GM21717 (cell line): Measurements from ENCODE around the gene TRIO.

ENCODE experiments used
- ATAC-seq: cut with Tn5 transposase; IDR thresholded peaks from one replicate; pipeline ENCODE4 v1.9.1; 2021; ENCODE audit warnings: mild to moderate bottlenecking, moderate library complexity; ENCODE audit not compliant: unreplicated experiment

Gene TRIO

DNA sequence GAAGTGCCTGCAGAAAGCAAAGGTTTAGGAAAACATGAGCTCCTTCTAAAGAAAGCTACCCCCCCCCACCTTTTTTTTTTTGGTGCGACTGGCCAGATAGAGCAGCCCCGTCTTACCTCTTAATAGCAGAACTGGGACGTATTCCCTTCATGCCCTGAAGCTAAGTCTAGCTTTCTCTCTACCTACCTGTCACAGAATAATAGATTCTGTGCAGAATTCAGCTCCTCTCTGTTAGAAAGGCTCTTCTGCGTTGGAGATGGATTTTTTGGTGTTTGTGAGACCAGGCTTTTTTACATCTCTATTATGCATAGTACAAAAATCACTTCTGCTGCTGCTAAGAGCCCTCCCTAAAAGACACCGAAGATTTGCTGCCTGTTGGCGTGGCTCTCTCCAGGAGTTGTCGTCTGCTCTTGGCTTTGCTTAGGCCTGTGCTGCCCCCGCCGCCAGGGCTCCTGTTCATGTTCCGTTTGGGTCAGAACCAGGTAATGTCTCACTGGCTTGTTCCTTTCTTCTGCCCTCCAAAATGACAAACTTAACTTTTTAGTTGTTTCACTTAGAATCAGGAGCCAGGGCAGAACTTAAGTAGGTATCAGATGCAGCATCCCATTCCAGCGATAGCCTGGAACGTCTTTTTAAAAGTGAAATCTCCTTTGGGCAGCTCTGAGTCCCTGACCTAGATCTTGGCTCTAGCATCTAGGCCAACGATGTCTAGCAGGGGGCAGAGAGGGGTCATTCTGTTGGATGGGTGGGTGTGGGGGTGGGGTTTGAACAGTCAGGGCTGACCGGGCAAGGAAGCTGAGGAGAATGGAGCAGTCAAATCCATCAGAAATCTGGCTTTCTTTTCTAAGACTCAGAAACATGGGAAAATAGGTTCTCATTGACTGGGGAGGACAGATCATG lies 2.5 kb downstream of the TRIO start:
- no peak for ATAC-seq

DNA sequence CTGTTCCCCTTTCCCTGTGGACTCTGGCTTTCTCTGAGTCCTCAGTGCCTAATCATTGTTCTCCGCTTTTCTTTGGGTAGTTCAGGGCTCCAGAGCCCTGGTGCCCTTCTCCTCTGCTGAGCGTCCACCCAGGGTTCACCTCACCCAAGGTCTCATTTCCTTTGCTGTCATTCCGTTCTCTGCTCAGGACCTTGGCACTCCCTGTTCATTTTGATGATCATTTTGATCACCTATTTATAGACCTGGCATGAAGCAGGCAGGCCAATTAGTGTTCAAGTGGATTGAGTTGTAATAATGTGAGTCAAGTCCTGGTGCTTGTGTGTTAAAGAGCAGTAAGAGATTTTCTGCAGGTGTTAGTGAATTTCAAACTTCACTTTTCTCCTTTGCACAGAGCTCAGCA lies 3.6 kb downstream of the TRIO start:
- no peak for ATAC-seq

DNA sequence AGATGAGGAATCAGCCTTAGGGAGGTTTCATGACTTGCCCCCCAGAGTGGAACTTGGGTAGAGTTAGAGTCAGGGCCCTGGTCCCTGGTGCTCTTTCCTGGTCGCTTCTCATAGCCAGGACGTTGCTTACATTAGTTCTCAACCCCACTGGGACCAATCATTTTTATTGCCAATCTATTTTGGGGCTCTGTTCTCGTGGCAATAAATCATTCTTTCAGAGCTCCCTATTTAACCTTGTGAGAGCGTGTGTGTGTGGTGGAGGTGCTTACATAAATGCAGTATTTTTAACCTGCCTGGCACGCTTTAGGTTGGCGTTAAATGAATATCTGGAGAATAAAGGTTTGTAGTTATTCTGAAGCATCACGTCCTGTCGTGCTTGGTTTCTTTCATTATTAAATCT lies 4.1 kb downstream of the TRIO start:
- no peak for ATAC-seq

DNA sequence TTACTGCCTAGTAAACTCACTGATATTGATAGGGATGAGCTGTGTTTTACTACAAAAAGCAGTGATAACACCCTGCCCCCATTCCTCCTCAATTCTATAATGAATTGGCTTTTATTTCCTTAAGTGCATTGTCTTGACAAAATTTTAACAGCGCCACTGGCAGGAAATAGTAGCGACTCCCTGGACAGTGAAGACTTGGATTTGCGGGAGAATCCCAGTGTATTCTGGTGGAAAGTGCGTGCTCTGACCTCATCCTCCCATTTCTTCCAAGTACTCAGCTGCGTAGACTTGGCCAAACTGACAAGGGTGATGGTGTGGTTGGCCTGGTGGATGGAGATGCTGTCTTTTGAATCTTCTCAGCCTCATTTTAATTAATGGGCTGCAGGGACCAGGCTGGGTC lies 5.3 kb downstream of the TRIO start:
- no peak for ATAC-seq

DNA sequence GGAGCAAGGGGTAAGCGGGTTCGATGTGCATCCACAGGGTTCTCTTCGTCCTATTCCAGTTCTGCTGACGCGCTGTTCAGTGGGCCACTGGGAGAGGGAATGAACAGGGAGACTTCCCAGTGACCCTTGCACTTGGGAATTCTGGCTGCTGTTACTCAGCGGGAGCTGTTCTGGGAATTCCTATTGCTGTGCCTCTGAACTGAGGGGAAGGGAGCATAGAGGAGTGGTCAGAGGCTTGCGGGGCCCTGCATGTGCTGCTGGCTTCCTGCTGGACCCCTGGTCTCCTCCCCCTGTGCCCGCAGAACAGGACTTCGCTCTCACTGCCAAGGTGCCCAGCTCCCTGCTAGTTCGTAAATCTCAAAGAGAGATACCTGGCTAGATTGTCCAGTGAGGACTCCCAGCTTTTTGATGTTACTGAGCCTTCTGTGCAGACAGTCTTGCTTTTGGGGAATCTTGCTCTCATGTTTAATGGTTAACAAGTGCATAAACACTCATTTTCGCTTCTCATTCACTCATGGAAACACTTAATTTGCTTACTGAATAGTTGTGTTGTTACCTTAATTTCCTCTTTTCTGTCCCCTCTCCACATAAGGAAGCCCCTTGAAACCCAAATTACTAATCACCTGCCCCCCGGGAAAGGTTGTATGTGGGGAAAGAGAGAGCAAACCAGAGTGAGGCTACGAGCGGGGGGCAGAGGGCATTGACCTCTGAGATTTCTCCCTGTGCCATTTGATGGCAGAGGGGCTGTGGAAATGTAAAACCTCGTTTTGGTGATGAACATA lies 5.9 kb downstream of the TRIO start:
- no peak for ATAC-seq

DNA sequence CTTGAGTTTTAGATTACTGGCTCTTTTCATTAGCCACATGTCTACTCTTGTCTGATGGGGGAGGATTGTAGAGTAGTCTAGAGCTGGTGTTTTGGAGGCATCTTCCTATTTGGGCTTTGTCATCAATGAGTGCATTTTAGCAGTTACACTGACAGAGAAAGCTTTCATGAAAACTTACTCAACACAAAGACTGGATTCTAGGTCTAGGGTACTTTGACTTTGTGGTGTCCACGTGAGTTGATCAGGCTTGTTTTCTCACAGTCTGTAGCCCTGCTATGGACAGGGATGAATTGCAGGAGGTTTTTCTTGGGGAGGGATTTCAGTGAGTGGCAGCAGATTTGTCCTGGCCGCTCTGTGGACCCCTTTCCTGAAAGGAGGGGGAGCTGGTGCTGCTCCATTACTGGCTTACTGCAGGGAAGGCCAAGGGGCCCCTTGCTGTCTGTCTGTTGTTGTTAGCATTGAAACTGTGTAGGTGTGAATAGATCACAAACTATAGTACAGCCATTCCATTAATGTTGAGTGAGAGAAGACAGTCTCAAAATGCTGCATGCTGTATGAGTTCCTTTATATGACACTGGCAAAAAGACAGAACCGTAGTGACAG lies 6.6 kb downstream of the TRIO start:
- ATAC-seq: no peak

DNA sequence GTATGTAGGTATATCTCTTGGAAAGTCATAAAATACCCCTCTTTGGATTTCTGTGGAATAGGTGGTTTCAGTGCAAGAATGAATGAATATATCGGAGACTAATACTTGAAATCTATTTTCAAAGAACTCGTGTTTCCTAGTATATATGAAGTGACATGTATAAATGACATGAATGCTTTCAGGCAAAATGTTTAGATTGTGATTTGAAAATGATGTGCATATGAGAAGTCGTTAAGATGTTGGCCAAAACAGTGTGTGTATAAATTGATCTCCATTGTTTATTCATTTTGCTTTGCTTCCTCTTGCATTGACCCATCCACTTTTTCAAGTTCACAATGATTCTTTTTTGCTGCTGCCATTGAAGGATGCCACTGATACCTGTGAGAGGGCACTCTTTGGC lies 8.3 kb downstream of the TRIO start:
- no peak for ATAC-seq

DNA sequence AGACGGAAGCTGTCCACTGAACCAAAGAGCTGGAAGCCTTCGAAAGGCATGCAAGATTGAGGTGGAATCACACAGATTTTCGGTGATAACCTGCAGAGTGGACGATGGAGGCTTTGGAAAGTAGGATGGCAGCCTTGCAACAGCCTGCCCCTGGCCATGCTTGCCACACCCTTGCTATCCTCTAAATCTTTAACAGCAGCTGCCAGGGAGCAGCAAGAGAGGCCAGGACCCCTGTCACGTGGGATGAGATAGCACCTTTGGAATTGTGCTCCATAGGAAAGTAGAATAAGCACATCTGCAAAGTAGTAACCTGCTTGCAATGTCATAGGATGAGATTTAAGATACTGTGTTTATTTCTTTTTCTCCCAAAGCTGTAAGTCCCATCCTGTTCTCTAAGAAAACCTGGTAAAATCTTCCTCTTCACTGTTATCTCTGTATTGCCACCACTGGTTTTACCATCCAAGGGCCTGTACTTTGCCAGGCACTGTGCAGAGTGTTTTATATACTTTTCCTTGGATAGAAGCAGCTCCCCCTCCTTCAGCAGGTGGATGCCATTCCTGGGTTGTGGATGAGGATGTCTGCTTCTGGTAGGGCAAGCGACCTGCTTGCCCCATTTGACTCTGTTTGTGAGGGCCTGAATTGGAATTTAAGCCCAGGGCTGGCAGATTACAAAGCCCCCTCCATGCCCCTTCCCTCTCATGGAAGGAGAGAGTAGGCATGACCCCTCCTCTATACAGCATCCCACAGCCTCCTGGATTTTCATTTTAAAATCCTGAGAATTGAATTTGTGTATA lies 10.1 kb downstream of the TRIO start:
- ATAC-seq: no peak

DNA sequence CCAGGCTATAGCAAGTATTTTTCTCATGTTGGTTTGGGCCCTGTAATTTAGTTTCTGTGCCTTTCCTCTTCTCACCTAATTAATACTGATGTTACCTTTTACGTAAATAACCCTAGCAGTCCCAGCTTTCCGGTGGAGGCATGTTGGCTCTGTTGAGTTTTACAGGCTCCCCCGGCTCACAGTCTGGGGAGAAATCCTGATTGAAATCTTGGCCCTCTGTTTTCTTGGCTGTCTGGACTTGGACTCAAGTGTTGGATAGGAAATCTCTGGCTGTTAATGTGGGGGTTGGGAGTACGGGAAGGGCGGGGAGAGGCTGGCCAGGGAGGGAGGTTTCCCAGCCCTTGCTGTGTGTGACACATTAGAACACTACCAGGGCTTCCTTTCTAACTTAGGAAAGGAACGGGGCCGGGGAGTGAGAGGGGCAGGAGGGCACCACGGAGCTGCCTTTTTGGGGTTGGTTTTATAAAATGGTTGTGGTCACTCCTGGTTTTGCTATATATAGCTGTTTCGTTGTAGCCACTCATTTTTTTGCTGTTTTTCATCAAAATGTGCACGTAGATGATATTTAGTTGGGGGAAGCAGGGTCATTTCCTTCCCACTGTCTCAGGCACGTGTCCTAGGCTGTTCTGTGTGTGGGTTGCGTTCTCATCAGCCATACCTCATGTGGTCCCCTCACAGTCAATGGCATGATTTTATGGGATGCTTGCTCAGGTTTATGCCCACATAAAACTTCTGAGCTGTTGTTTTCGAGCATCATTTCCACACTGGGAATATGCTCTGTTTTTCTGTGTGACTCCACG lies 11.0 kb downstream of the TRIO start:
- peak; percentile 47 for ATAC-seq

DNA sequence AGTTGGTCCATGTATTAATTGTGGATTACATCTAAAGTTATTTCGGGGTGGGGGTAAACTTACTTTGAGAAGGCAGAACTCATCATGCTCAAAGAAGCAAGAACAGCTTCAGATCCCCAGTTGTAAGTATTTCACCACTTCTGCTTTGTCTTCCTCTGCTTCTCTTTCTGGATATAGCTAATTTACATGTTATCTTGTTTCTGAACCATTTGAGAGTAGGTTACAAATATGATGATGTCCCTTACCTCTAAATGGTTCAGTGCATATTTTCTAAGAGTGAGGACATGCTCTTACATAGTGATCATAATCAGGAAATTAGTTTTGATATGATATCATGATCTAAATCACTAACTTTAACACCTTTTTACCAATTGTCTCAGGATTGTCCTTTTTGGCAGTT lies 11.9 kb downstream of the TRIO start:
- peak; percentile 71 for ATAC-seq

DNA sequence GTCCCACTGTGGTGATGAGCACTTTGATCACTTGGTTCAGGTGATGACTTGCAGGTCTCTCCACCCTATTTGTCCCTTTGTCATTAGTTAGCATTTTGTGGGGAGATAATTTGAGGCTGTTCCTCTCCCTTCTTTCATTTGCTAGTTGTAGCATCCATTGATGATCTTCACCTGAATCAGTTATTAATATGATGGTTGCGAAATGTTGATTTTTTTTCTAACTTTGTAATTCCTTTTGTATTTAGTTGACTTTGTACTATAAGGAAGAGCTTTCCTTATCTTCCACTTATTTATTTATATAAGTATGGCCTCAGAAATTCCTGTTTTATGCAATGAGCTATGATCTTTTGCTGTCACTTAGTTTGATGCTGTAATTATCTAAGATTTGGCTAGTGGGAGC lies 12.6 kb downstream of the TRIO start:
- no peak for ATAC-seq

DNA sequence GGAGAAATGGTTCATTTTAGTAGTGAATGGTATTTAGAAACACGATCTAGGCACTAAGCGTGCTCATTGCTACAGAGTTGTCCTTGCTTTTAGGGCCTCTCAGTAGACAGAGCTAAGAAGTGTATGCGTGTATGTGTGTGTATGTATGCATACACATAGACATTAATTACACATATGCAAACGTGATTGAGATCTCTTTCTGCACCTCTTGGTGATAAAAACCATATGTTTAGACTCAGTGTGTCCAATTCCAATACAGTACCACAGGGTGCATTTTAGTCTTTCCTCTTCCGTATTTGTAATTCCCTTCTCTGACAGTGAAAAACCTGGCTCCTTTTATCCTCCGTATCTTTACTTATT lies 13.1 kb downstream of the TRIO start:
- ATAC-seq: no peak

DNA sequence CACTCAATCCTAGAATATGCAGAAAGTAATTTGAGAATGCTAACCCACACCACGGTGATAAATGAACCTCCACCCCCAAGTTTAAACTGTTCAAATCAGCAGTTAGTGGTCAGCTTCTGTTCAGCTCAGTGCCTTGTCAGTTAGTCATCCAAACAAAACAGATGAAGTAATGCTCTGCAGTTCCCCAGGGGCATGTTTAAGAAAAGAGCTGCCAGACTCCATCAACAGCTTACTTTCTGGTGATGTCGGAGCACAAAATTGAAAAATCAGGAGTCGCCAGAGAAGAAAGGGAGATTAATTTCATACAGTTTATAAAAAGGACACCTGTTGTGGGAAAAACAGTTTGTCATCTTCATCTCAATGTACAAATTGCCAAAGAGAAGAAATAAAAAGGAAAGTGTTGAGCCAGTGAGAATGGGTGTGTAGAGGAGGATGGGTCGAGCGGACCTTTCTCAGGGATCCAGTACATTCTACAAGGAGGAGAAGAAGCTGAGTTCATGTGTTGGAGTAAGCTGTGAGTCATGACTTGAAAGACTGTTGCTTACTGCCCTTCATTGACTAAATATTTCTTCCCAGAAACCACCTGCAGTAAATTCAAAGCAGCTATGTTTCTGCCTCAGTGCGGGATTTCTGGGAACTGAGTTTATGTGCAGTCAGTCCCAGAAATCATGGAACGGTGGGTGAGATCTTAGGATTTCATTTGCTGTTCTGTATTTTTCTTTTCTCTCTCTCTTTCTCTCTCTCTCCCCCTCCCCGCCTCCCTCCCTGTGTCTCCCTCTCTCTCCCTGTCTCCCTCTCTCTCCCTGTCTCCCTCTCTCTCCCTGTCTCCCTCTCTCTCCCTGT lies 13.7 kb downstream of the TRIO start:
- peak; percentile 50 for ATAC-seq

DNA sequence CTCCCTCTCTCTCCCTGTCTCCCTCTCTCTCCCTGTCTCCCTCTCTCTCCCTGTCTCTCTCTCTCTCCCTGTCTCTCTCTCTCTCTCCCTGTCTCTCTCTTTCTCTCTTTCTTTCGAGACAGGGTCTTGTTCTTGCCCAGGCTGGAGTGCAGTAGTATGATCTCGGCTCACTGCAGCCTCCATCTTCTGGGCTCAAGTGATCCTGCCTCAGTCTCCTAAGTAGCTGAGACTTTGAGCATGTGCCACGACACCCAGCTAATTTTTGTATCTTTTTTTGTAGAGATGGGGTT lies 14.3 kb downstream of the TRIO start:
- ATAC-seq: no peak

DNA sequence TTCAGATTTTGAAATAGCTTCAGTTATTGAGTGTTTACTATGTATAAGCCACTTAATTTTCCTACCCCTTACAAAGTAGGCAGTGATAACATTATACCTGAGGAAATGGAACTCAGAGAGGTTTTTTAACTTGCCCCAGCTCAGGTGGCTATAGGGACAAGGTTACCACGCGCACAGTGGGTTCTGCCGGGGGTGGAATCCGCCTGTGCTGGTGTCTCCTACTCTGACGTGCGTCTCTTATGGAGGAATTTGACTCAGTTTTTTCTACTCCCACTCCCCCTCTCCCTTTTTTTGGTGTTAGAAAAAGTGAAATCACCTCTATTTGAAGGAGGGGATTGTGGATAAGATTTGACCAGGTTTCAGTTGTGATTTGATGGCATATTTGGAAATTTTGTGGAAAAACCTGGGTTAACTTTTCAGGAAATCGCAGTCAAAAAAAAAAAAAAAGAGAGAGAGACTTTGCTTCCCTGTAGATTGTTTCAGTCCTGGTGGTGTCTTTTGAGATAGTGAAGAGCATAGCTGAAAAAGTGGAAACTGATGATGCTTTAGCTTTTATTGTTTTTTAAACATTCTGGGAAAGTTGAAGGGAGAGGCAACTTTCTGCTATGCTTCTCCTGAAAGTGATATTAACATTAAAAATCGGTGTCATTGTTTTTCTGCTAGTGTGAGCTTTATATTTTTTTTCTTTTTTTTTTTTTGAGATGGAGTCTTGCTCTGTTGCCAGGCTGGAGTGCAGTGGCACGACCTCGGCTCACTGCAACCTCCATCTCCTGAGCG lies 15.9 kb downstream of the TRIO start:
- no peak for ATAC-seq

DNA sequence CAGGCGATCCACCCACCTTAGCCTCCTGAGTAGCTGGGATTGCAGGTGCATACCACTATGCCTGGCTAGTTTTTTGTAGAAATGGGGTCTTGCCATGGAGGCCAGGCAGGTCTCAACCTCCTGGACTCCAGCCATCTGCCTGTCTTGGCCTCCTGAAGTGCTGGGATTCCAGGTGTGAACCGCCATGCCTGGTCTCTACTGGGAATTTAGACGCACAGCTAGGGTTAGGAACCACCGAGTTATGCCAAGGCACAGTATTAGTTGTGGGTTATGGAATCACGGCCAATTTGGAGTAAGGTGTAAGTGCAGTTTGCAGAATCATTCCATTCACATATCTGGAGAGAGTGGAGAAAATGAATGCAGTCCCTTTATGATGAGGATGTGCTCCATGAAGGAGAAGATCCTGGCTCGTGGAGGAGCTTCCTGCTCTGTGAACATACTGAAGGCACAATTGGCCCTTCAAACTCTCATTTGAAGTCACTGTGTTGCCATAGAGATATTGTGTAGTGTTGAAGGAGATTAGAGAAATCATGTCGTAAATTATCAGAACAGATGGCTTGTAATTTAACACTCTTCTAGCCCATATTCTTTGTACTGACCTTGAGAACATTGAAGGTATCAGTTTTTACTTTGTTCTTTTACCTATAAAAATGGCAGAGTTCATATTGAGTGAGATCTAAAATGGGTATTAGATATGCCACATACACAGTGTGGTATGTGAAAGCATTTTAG lies 18.8 kb downstream of the TRIO start:
- ATAC-seq: no peak

DNA sequence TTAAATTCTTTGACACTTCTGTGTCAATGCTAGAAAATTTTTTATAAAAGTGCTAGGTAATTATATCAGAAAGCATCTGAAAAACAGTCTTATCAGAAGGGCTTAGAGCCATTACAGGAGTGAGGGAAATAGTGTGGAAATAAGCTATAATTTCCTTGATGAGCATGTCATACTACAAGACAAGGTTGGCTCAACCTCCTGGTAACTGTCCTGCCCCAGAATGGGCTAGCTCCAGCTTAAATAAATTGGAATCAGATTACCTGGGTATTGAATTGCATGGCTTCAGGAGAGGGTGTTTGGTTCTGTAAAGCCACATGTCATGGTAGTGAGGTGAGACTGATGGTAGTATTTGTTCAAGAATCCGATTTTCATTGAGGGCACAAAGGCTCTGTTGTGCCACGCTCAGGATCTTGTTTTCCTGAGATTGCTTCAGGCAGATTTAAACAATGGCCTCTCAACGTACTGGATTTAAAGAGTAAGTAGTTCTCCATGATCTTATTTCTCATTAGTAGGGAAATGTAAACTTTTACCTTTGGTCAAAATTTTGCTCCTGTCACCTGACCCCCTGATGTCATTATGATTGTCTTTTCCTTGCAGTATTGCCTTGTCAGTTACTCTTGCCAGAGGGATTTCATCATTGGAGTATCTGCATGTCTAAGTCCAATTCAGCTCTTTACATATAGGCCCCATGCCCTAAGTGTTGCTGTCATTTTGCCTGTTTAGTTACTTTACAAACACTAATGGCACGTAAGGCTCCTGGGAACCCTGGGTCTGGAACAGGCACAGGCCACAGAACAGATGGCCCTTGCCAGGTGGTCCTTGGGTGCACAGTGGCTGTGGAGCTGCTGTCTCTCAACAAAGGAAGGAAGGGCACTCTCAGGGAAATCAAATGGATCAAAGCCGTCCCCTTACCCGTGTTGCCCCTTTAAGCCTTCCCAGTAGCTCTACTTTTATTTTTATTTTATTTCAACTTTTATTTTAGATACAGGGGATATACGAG lies 21.3 kb downstream of the TRIO start:
- no peak for ATAC-seq
